Adrenal gland (tissue), 12 donors: ENCODE results near the gene EDEM3. TPM values are rescaled to one million over a fixed set of nuclear protein-coding genes. Genes with fewer than 3 reads are reported as not detected.
A peak's percentile ranks its signal among the peaks of the same experiment; 100 is the strongest.

ENCODE experiments used
- DNase-seq, 7 donors: peaks; one replicate each; pipeline ENCODE4 v3.0.0-alpha.2; 2019 to 2020
- H3K27ac ChIP-seq, 5 donors: fragments of 200-600 bp; sonication (generic) in 4 of 5; 1 replicate in 3 of 5; 2 replicates in 2 of 5; pipeline versions ENCODE4 v1.5.1 to v1.8.0; 2016 to 2020; ENCODE audit warnings: mild to moderate bottlenecking in 1 of 5
- H3K27me3 ChIP-seq: fragments of 200-600 bp; 2 replicates; pipeline ENCODE4 v1.8.0; 2021
- H3K36me3 ChIP-seq, 2 donors: fragments of 200-600 bp; replicated peaks in 1 of 2; 1 replicate in 1 of 2; 2 replicates in 1 of 2; pipeline versions ENCODE4 v1.5.1 to v1.8.0; 2018 to 2022
- H3K4me1 ChIP-seq, 2 donors: fragments of 200-600 bp; replicated peaks in 1 of 2; 1 replicate in 1 of 2; 2 replicates in 1 of 2; pipeline versions ENCODE4 v1.5.1 to v1.8.0; 2018 to 2021
- H3K4me3 ChIP-seq, 4 donors: fragments of 200-600 bp; sonication (generic) in 3 of 4; one replicate each; pipeline ENCODE4 v1.5.1; 2016 to 2018
- H3K9me3 ChIP-seq, 3 donors: fragments of 200-600 bp; sonication (generic) in 1 of 3; replicated peaks in 1 of 3; 1 replicate in 2 of 3; 2 replicates in 1 of 3; pipeline versions ENCODE4 v1.5.1 to v1.8.0; 2016 to 2021
- CTCF ChIP-seq, 6 experiments: fragments of 450-650 bp in 4 of 6; fragments of 200-600 bp in 2 of 6; sonication (generic) in 1 of 6; IDR thresholded peaks; 1 replicate in 5 of 6; 2 replicates in 1 of 6; pipeline versions ENCODE4 v1.5.1 to v1.8.0; 2016 to 2021; ENCODE audit warnings: antibody characterized with exemption in 6 of 6, mild to moderate bottlenecking in 2 of 6, moderate library complexity in 1 of 6
- POLR2A ChIP-seq, 2 donors: fragments of 450-650 bp; IDR thresholded peaks; one replicate each; pipeline ENCODE4 v1.6.1; 2017; ENCODE audit warnings: antibody characterized with exemption in 2 of 2, mild to moderate bottlenecking in 2 of 2, moderate library complexity in 1 of 2
- WGBS, 4 donors: extraction: QIAGEN DNeasy Blood & Tissue Kit in 2 of 4; methylation state at CpG; one replicate each; pipeline versions ENCODE4 v1.1.5 to v1.1.7; 2013 to 2017; 5-methylcytosine and 5-hydroxymethylcytosine counted together
- intact Hi-C, 2 donors: fragments of 100-400 bp; cut with DNase I; formaldehyde crosslinking; loops; one replicate each; pipeline versions ENCODE4 v1.14.1 to v1.15.0; 2022 to 2023
- polyA plus RNA-seq, 3 donors: library from polyadenylated mRNA; stranded (reverse); fragments of 200-250 nt in 2 of 3; fragments of 350-450 nt in 1 of 3; fragmentation: Illumina TruSeq in 1 of 3; extraction: RNeasy Lipid Tissue Mini Kit (QIAGEN cat#74804) in 1 of 3; gene quantifications; one replicate each; pipeline ENCODE4 v1.2.3, GENCODE V29; 2013 to 2014
- total RNA-seq, 9 donors: library from RNA; depleted of rRNA in 4 of 9; stranded (reverse); fragments of >200 nt in 4 of 9; fragments of 120-200 nt in 1 of 9; fragmentation: NEBNext Ultra II Directional in 1 of 9; extraction: Animal tissue kit (Norgen Biotek cat#: 25700) in 1 of 9; gene quantifications; one replicate each; pipeline versions ENCODE4 v1.1.0 to v1.2.4, GENCODE V29; 2013 to 2023
- donor health status: healthy with polysubstance abuse.
- donor health status: Bipolar disorder and iron deficiency.
- donor health status: DM: yes; HTN: yes; CAD: no.
- donor health status: DM: no; HTN: no; CAD: no.
- donor health status: DM: no; HTN: no; CAD: no.
- donor health status: DM: yes; HTN: yes; CAD: no.

EDEM3 gene
- total and polyA plus RNA-seq, 12 donors: 6.5 to 61.2 (median 33.4) TPM

- Histone ChIP-seq H3K27ac (no peak overlapping the region), H3K36me3 (peaks cover 0 to 20% of the 10 kb centered on the region in 2 donors), H3K9me3 (no peaks in the 10 kb centered on the region), H3K27me3 (no peaks in the 10 kb centered on the region), H3K4me1 (no peaks in the 10 kb centered on the region), H3K4me3 (no peak overlapping the region)
- no peak for TF ChIP-seq POLR2A (IDR thresholded peaks at IDR 0.05)
- no peak for DNase-seq
- 93 to 98% (median 95%) methylated on average over 2 of the region's 2 CpGs for WGBS, 4 donors
- intact Hi-C loops: no loop called here
These were observed 61.6 kb downstream of the EDEM3 start for GRCh38 chr1:184693011-184693410.

DNA sequence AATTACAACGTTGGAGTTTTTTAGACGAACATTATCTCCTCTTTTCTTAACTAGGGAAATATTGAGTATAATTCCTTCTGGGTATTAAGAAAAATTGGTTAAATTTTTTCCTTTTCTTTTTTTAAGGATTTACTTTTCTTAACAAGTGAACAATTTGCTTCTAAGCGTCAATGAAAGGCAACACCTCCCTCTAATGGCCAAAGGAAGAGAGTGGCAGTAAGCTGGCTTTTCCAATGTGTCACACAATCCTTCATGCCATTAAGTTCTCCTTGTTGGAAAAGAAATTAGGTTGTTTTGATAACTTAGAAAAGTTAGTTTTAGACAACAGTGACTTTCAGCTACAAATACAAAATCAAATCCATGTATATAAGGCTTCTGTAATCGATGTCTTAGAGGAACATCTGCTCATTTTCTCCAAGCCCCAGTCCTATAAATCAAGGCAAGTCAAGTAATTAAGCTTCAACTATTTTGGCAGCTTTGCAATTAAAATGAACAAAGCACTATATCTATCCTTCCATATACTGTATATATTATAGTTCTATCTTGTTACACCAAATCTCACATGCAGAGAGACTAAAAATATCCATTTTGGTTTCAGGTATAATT lies 62.8 kb downstream of the EDEM3 start:
- intact Hi-C loops: no loop called here
- peak in 3 of 7 donors; percentile 22 to 28 (median 27) for DNase-seq
- Histone ChIP-seq H3K9me3 (no peaks in the 10 kb centered on the region), H3K4me3 (no peak overlapping the region), H3K36me3 (peaks cover 0 to 17% of the 10 kb centered on the region in 2 donors), H3K27ac (no peak overlapping the region), H3K27me3 (no peaks in the 10 kb centered on the region), H3K4me1 (peaks cover 0 to 1% of the 10 kb centered on the region in 2 donors)
- TF ChIP-seq POLR2A (IDR thresholded peaks at IDR 0.05) (no peak), CTCF (IDR thresholded peaks at IDR 0.05) (peak; percentile 61 to 76 (median 73))
- 22 to 28% (median 26%) methylated on average over 4 of the region's 4 CpGs for WGBS, 4 donors

DNA sequence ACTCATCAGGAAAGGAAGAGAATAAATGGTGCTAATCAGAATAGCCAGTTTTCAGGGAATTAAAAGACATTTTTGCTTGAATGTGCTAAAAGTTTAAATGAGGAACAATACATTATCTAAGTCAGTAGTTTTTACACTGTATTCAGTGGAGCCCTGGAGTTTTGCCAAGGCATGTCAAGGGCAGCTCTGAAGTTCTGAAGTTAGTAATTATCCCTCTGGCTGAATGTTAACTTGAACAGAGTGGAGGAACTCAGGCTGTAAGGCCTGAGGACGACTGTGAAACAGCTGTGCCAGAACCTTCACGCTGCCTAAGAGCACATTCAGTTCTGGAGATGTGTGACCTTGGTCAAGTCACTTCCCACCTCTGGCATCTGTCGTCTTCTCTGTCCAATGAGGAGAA lies 68.1 kb downstream of the EDEM3 start:
- Histone ChIP-seq H3K4me1 (peaks cover 0 to 11% of the 10 kb centered on the region in 2 donors), H3K36me3 (no peaks in the 10 kb centered on the region), H3K27ac (no peak overlapping the region), H3K27me3 (no peaks in the 10 kb centered on the region), H3K4me3 (no peak overlapping the region), H3K9me3 (peaks cover 0 to 4% (median 0%) of the 10 kb centered on the region in 3 donors)
- no peak for TF ChIP-seq CTCF (IDR thresholded peaks at IDR 0.05)
- TF ChIP-seq POLR2A (IDR thresholded peaks at IDR 0.05): no peak
- intact Hi-C loops: loop anchor here in 1 of 2 donors (10.0 kb wide), 1 partner anchor 442 kb away; no protein-coding TSS in a partner anchor
- peak; percentile 50 to 77 (median 69) for DNase-seq
- 18 to 57% (median 33%) methylated on average over 3 of the region's 3 CpGs for WGBS, 4 donors

- Histone ChIP-seq H3K4me1 (peaks cover 0 to 11% of the 10 kb centered on the region in 2 donors), H3K4me3 (no peak overlapping the region), H3K36me3 (no peaks in the 10 kb centered on the region), H3K27me3 (no peaks in the 10 kb centered on the region), H3K27ac (no peak overlapping the region), H3K9me3 (peaks cover 0 to 4% (median 0%) of the 10 kb centered on the region in 3 donors)
- 57 to 64% (median 59%) methylated on average over 7 of the region's 7 CpGs for WGBS, 4 donors
- TF ChIP-seq POLR2A (IDR thresholded peaks at IDR 0.05): no peak
- TF ChIP-seq CTCF (IDR thresholded peaks at IDR 0.05): no peak
- intact Hi-C loops: loop anchor here in 1 of 2 donors (10.0 kb wide), 1 partner anchor 440 kb away; no protein-coding TSS in a partner anchor
- peak in 6 of 7 donors; percentile 27 to 56 (median 38) for DNase-seq
These were observed 69.5 kb downstream of the EDEM3 start for GRCh38 chr1:184685116-184685515.
